GM12892 (cell line): ENCODE results near the gene PTGER3.

Source experiments
- DNase-seq: peaks from one replicate; pipeline ENCODE4 v3.0.0; 2011; ENCODE audit not compliant: insufficient read length
- FAIRE-seq: peaks from 2 replicates; lab custom pipeline; 2011; peaks lifted over from hg19 to GRCh38; lab: Jason Lieb, UNC
- POLR2A ChIP-seq: IDR thresholded peaks from 2 replicates; pipeline ENCODE4 v1.6.1; 2011; ENCODE audit warnings: low read depth, low read length, control low read depth
- POLR2AphosphoS5 ChIP-seq: IDR thresholded peaks from 2 replicates; pipeline ENCODE4 v1.6.1; 2011; ENCODE audit warnings: low read depth, low read length, control low read depth
- TAF1 ChIP-seq: IDR thresholded peaks from 2 replicates; pipeline ENCODE4 v1.6.1; 2011; ENCODE audit warnings: low read depth, mild to moderate bottlenecking, control low read depth, low read length, borderline replicate concordance

PTGER3 gene

DNA sequence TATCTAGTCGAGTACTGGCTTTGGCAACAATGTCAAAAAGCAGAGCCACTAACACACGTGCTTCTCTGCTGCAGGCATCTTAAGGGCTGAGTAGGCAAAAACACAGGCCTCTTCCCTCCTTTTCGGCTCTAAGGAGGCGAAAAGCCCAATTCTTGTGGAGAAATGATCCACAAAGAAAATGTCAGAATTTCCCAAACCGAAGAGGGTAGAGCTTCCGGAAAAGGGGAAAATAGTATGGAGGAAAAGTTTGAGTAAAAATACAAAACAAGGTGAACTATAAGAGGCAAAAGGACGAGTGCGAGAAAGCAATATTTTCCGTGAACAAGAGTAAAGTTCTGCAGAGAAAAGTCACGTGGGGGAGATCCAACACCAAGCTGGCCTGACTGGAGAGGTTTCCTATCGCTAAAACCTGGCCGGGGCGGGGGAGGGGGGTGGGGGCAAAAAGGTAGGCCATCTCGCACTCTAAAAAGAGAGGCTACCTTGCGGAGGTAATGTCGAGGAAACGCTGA lies 32.7 kb upstream of the PTGER3 start:
- FAIRE-seq, result no peak
- TF ChIP-seq POLR2A (no peak), TAF1 (no peak), POLR2AphosphoS5 (no peak)
- DNase-seq, result no peak

DNA sequence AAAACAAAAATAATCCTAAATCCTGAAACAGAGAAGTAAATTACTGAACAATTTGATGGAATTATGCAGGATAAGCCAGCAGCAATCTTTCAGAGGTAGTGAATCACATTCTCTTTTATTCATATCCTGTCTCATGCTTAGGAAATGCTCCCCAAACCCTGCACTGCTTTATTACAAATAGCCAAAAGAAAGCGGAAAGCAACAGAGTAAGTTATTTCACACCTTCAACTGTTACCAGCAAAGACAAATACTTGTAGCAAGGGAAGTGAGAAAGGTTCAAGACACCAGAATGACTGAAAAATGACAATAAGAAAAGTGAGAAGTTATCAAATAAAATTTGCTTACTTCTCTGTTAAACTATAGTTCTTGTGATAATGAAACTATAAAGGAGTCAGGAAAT lies 27.1 kb upstream of the PTGER3 start:
- DNase-seq (no peak), FAIRE-seq (no peak)
- TF ChIP-seq TAF1, result no peak

DNA sequence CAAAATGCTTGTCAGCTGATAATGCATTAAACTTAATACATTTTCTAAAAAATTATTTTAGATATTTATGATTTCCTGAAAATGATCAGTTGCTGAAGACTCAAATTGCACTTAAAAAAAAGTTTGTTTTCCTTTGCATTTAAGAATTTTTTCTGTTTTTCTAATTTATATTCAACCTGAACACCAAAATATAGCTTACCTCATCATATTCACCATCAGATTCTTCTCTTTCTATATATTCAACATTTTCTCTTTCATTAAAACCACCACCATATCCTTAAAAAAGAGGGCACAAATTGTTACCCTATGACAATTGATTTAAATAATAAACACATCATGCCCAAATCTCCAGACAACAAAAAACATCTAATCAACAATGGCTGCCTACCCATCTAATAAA lies 24.7 kb upstream of the PTGER3 start:
- no peak for DNase-seq
- no peak for FAIRE-seq
- TF ChIP-seq POLR2AphosphoS5 (no peak), POLR2A (no peak), TAF1 (no peak)

DNA sequence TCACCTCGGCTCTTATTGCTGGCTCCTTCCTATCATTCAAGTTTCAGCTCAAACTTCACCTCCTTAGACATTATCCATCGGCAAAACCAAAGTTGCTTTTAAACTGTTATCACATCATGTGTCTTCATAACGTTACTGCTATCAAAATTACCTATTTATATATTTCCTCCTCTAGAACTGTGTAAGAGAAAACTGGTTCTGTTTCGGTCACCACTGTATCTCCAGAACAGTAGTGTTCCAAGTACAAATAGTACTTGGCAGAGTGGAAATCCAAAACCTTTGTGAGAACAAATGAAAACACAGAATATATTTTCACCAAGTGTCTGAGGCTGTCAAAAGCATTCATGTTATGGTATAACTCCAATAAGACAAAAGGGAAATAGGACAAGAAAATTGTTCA lies 24.1 kb upstream of the PTGER3 start:
- FAIRE-seq (peak; percentile 24), DNase-seq (no peak)
- TF ChIP-seq POLR2AphosphoS5 (no peak), POLR2A (no peak), TAF1 (no peak)

DNA sequence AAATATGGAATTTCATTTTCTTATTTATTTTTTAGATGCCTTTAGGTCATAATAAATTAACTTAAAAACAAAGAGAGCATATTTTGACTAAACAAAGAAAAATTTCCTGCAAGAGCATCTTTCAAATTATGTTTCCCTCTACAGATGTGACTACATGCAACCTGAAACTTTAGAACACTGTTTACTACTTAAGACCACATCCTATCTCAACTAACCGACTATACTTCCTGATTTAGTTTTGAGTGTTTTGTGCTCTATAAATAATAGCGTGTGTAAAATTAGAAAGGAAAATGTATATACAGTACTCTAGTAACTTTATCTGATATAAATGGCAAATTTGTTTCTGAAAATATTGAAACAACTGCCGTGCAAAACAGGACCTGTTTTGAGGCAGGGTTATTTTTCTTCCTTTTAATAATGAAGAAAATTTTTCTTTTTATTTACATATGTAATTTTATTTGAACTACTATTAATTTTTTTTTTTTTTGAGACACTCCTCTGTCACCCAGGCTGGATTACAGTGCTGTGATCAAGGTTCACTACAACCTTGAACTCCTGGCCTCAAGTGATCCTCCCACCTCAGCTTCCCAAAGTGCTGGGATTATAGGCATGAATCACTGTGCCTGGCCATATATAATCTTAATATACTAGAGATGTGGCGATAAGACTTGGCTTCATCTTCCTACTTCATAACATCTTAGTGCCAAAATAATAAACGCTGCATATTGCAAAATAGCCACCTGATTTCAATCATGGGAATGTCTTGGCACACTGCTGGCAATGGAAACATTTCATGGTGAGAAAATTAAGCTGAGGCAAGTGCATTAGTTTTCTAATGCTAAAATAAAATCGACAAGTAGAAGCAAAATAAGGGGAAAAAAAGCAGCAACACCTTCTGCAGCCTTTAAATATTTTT lies 21.0 kb upstream of the PTGER3 start:
- no peak for DNase-seq
- TF ChIP-seq POLR2AphosphoS5 (no peak), POLR2A (no peak), TAF1 (no peak)
- no peak for FAIRE-seq

DNA sequence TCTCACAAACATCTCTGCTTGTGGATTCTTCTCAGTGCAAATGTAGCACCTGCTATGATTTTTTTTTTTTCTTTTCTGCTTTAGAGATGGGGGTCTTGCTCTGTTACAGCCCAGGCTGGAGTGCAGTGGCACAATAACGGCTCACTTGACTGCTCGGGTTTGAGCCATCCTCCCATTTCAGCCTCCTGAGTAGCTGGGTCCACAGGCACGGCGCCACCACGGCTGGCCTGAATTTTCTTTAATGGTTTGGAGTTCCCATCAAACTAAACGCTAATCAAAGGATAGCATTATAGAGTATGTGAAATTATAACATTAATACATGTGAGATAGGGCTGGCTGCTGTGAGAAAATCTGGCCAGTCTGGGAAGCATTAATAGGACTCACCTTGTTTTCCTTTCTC lies 7.2 kb upstream of the PTGER3 start:
- TF ChIP-seq POLR2AphosphoS5, result no peak
- TF ChIP-seq POLR2A, result no peak
- no peak for TF ChIP-seq TAF1
- FAIRE-seq, result no peak
- DNase-seq, result no peak

DNA sequence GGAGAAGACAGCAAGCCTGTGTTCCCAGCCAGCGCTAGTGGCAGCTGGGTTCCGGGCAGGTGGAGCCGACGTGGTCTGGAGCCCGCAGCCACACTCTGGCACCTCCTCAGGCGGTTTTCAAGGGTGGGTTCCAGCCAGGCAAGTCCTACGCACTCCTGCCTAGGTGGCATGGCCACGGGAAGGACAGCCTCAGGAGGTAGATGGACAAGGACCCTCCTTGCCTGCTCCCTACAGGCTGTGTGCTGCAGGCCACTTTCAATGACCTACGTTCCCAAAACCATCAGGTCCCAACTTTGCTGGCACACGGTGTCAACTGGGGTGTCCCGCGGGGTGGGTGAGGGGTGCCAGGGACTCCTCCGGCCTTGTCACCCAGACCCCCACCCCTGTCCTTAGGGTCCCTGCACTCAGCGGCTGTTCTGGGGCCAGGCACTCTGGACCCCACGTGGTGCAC lies 6.7 kb upstream of the PTGER3 start:
- DNase-seq (no peak), FAIRE-seq (no peak)
- peak; percentile 38; the same call in 1 of the 2 replicates for TF ChIP-seq POLR2A
- TF ChIP-seq POLR2AphosphoS5, result no peak

DNA sequence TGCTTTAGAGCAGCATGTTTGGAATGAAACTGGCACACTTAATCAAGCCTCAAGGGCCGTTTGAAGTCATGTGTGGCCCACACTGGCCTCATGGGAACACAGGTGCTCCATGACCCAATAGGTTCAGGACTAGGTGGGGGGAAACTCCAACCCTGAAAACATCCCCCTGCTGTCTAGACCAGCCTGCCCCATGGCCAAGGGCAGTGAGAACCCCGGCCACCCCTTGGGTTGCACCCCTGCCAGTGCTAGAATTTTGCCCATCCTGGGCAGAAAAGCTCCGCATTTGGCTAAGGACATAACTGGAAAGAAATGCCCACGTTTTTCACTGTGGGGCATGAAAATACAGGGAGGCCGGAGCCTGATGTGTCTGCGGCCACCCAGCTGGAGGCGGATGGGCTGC lies 6.1 kb upstream of the PTGER3 start:
- DNase-seq, result no peak

DNA sequence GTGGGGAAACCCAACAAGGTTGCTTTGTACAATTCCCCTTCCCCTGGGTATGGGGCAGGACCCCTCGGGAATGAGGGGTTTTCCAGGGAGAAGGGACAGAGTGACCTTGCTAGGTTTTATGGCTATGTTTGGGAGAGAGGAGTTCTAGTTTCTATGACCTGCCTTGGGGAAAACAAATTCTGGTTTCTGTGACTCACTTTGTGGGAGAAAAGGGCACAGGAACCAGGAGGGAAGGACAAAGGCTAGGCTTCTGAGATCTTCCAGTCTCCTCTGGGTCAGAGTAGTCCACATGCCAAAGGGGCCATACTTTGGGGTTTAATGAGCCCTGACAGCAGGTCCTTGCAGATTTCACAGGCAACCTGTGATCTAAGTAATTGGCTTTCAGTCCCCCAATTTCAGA lies 5.5 kb upstream of the PTGER3 start:
- no peak for DNase-seq
- TF ChIP-seq POLR2AphosphoS5 (no peak), POLR2A (no peak), TAF1 (no peak)
- no peak for FAIRE-seq

More for the DNA sequence above, 6.1 kb upstream of the PTGER3 start:
- FAIRE-seq, result no peak
- TF ChIP-seq POLR2AphosphoS5 (no peak), POLR2A (no peak), TAF1 (no peak)

DNA sequence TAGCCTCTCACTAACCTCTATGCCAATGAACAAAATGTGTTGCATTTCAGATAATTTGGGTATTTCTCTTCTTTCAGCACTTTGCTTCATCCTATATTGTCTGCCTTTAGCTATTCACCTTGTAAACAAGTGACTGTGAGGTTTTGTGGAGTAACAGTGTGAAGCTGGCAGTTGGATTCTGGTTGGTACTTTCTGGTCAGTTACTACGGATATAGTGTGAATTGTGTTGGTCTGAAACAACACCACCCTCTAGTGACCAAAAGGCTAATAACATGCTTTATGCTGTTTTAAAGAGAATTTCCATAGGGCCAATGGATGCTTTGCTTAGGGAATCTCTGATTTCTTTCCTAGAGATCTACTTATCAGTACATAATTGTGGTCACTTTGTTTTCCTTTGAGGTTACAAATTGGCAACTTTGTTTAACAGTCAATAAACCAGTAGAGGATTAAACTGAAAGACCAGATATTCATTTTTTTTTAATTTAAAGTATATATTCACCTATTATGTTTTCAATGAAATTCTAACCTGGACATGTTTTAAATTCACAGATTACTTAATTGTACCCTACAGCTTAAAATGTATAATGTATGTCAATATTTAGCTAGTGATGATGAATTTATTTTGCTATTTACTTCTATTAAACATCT lies 2.5 kb upstream of the PTGER3 start:
- DNase-seq (no peak), FAIRE-seq (peak; percentile 79)
- TF ChIP-seq POLR2AphosphoS5, result no peak
- TF ChIP-seq POLR2A, result no peak
- no peak for TF ChIP-seq TAF1

DNA sequence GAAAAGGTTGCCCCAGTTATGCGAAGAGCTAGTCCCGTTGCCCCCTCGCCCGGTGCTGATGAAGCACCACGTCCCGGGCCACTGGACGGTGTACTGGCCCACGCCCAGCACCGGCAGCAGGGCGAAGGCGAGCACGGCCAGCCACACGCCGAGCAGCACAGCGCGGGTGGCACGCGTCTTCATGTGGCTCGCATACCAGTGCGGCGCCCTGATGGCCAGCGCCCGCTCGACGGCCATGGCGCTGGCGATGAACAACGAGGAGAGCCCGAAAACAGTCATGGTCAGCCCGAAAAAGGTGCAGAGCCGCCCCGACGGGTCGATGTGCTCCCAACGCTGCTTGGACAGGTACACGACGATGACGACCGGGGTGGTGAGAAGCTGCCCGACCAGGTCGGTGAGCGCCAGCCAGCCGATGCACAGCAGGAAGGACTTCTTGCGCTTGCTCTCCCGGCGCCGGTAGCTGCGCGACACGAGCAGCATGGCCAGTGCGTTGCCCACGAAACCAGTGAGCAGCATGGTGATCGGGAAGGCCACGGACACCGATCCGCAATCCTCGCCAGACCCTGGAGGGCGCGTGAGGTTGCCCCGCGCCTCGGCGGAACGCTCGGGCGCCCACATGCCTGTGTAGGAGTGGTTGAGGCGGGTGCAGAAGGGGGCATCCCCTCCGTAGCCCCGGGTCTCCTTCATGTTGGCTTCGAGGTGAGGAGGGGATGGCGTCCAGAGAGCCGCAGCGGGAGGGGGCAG lies 553 bp downstream of the PTGER3 start:
- TF ChIP-seq POLR2A (no peak), POLR2AphosphoS5 (no peak), TAF1 (no peak)
- FAIRE-seq (no peak), DNase-seq (no peak)
